OCI-LY3 (cell line): ENCODE data around the gene EIF1AX.

ENCODE experiments used
- EZH2phosphoT487 ChIP-seq: fragments of 200-600 bp; shearing (Covaris generic); IDR thresholded peaks from 2 replicates; pipeline ENCODE4 v1.6.1; 2018; ENCODE audit warnings: antibody characterized with exemption, mixed run types, low read depth
- TF ChIP-seq, protein P1 (sequence below): fragments of 200-600, 300-600 bp; sonication (generic); IDR thresholded peaks from 2 replicates; pipeline ENCODE4 v1.5.1; 2014; ENCODE audit warnings: antibody characterized with exemption, low read length, low read depth

DNA sequence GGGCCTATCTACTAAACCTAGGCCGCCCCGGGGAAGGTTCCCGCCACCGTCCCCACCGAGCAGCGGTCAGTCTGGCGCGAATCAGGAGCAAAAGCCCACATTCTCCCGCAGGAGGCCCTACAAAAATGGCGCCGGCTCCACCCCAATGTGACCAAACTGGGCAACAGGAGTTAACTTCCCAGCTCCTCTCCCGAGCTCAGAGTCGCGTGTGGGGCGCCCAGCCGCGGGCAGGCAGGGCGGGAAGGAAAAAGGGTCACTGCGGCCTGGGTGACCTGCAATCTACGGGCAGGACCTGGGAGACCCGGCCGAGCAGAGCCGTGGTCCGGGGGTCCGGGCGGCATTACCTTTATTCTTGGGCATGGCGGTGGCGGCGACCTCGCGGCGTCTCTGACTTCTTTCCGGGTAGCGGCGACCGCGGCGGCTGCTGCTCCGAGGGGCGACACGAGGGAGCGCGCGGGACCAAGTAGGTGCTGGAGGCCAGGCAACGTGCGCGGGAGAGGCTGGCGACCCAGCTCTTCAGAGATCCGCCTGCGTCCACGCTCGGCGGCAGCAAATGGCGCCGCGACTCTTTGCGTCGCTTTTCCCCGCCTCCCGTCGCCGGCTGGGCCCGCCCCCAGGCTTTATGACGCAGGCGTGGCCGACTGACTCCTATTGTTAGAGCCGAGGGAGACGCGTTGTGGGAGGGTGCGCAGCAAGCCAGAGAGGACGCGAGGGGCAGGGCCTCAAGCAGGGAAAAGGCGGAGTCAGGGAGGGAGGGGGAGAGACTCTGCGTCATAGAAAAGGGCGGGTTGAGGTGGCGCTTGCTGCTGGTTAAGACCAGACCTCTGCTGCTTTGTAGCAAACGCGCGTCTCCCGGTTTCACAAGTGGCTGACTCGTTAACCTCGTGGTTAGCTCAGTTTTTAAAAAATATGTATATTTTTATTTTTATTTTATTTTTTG is at the start of gene EIF1AX:
- TF ChIP-seq, protein P1, sequence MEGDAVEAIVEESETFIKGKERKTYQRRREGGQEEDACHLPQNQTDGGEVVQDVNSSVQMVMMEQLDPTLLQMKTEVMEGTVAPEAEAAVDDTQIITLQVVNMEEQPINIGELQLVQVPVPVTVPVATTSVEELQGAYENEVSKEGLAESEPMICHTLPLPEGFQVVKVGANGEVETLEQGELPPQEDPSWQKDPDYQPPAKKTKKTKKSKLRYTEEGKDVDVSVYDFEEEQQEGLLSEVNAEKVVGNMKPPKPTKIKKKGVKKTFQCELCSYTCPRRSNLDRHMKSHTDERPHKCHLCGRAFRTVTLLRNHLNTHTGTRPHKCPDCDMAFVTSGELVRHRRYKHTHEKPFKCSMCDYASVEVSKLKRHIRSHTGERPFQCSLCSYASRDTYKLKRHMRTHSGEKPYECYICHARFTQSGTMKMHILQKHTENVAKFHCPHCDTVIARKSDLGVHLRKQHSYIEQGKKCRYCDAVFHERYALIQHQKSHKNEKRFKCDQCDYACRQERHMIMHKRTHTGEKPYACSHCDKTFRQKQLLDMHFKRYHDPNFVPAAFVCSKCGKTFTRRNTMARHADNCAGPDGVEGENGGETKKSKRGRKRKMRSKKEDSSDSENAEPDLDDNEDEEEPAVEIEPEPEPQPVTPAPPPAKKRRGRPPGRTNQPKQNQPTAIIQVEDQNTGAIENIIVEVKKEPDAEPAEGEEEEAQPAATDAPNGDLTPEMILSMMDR: no peak
- TF ChIP-seq EZH2phosphoT487: no peak
